Body of pancreas (tissue), 4 donors: Measurements from ENCODE around the gene CEP55. TPM values are rescaled to one million over a fixed set of nuclear protein-coding genes. Genes with fewer than 3 reads are reported as not detected.

ENCODE experiments used
- ATAC-seq: fragments of 150-250 bp; one replicate; pipeline ENCODE4 v1.9.1; 2016
- DNase-seq, 4 donors: peaks; one replicate each; pipeline ENCODE4 v3.0.0-alpha.2; 2019
- H3K27ac ChIP-seq, 4 donors: fragments of 200-600 bp; sonication (generic); 1 replicate in 3 of 4; 2 replicates in 1 of 4; pipeline versions ENCODE4 v1.5.1 to v1.6.1; 2016 to 2019; ENCODE audit warnings: mild to moderate bottlenecking in 1 of 4, mixed read lengths in 1 of 4, moderate library complexity in 1 of 4
- H3K27me3 ChIP-seq, 2 donors: fragments of 200-600 bp; sonication (generic); one replicate each; pipeline ENCODE4 v1.6.0; 2016; ENCODE audit warnings: mild to moderate bottlenecking in 1 of 2
- H3K36me3 ChIP-seq, 2 donors: fragments of 200-600 bp; sonication (generic); replicated peaks in 1 of 2; 2 replicates each; pipeline ENCODE4 v1.5.1; 2016; ENCODE audit warnings: low read depth in 2 of 2; ENCODE audit not compliant: insufficient read depth in 1 of 2
- H3K4me1 ChIP-seq: fragments of 200-600 bp; sonication (generic); one replicate; pipeline ENCODE4 v1.6.0; 2016
- H3K4me3 ChIP-seq, 2 donors: fragments of 200-600 bp; sonication (generic); 1 replicate in 1 of 2; 2 replicates in 1 of 2; pipeline ENCODE4 v1.5.1; 2016 to 2019
- H3K9me3 ChIP-seq, 3 donors: fragments of 200-600 bp; sonication (generic); 1 replicate in 2 of 3; 2 replicates in 1 of 3; pipeline ENCODE4 v1.5.1; 2016
- CTCF ChIP-seq, 7 experiments: fragments of 450-650 bp in 4 of 7; fragments of 200-600 bp in 3 of 7; sonication (generic) in 3 of 7; IDR thresholded peaks; one replicate each; pipeline ENCODE4 v1.5.1; 2016 to 2019; ENCODE audit warnings: antibody characterized with exemption in 7 of 7
- POLR2A ChIP-seq, 3 donors: fragments of 450-650 bp; IDR thresholded peaks; one replicate each; pipeline ENCODE4 v1.6.1; 2016; ENCODE audit warnings: antibody characterized with exemption in 3 of 3, mild to moderate bottlenecking in 2 of 3
- WGBS, 2 donors: methylation state at CpG; one replicate each; pipeline ENCODE4 v1.1.5; 2017; 5-methylcytosine and 5-hydroxymethylcytosine counted together
- intact Hi-C: fragments of 100-400 bp; cut with DNase I; formaldehyde crosslinking; loops from one replicate; pipeline ENCODE4 v1.15.1; 2023
- total RNA-seq, 2 donors: library from RNA; depleted of rRNA; stranded (reverse); fragments of >200 nt; gene quantifications; one replicate each; pipeline ENCODE4 v1.1.0, GENCODE V29; 2016

CEP55 gene
- total RNA-seq, 2 donors from 2014 or later: not detected

GRCh38 chr10:93458821-93459257 is 37.6 kb upstream of the CEP55 start:
- H3K4me1 ChIP-seq: peaks cover 10% of the 10 kb centered on the region
- no peak overlapping the region for H3K4me3 ChIP-seq
- H3K36me3 ChIP-seq: no peaks in the 10 kb centered on the region
- intact Hi-C loops: no loop called here
- peak in 2 of 3 donors; percentile 20 to 43 for TF ChIP-seq POLR2A (IDR thresholded peaks at IDR 0.05)
- no peak for TF ChIP-seq CTCF (IDR thresholded peaks at IDR 0.05)
- peak overlapping the region; percentile 63 to 79 (median 76) for H3K27ac ChIP-seq
- H3K27me3 ChIP-seq: no peaks in the 10 kb centered on the region
- 29 to 42% methylated on average over 6 of the region's 6 CpGs for WGBS, 2 donors
- no peaks in the 10 kb centered on the region for H3K9me3 ChIP-seq
- ATAC-seq: peak; percentile 89
- peak; percentile 48 to 76 (median 66) for DNase-seq

DNA sequence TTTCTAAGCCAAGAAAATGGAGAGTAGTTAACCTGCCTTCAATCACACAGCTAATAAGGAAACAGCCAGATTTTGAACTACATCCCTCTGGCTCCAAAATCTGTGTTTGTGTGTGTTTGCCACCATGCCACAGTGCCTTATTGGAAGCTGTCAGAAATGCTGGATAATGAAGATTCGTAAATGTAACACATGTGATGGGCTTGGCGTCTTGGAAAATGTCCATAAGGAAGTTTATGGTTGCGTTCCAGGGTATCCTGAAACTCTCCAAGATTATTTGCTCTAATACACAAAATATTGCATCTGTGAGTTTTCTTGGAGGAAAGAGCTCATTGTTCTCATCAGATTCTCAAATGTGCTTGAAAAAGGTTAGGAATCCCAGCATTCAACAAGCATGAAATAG is 36.9 kb upstream of the CEP55 start:
- Histone ChIP-seq H3K4me1 (peaks cover 10% of the 10 kb centered on the region), H3K4me3 (no peak overlapping the region), H3K27me3 (no peaks in the 10 kb centered on the region), H3K9me3 (no peaks in the 10 kb centered on the region), H3K27ac (peak overlapping the region; percentile 63 to 79 (median 76)), H3K36me3 (no peaks in the 10 kb centered on the region)
- intact Hi-C loops: no loop called here
- ATAC-seq: no peak
- TF ChIP-seq CTCF (IDR thresholded peaks at IDR 0.05) (no peak), POLR2A (IDR thresholded peaks at IDR 0.05) (no peak)
- 50 to 59% methylated on average over 3 of the region's 3 CpGs for WGBS, 2 donors
- DNase-seq: no peak

GRCh38 chr10:93461109-93461806 is 35.2 kb upstream of the CEP55 start:
- intact Hi-C loops: no loop called here
- no peaks in the 10 kb centered on the region for H3K27me3 ChIP-seq
- TF ChIP-seq POLR2A (IDR thresholded peaks at IDR 0.05) (no peak), CTCF (IDR thresholded peaks at IDR 0.05) (no peak)

DNA sequence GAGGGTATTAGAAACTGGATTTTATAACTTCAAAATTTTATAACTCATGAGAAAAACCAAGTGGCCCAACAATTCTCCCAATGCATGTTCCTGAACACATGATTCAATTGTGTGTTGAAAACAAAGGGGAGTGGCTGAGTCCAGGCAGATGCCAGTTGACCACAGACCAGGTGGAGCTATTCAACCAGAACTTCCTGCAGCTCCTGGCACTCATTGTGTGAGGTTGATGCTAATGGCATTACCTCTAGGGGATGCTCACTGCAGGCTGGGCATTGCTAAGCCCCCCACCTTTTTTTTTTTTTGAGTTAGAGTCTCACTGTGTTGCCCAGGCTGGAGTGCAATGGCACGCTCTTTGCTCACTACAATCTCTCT is 34.6 kb upstream of the CEP55 start:
- H3K4me1 ChIP-seq: peaks cover 23% of the 10 kb centered on the region
- intact Hi-C loops: no loop called here

More at GRCh38 chr10:93461109-93461806, 35.2 kb upstream of the CEP55 start:
- 55 to 60% methylated on average over 4 of the region's 4 CpGs for WGBS, 2 donors
- Histone ChIP-seq H3K36me3 (no peaks in the 10 kb centered on the region), H3K27ac (peak overlapping the region in 3 of 4 donors; percentile 4 to 87 (median 38)), H3K9me3 (no peaks in the 10 kb centered on the region), H3K4me1 (peaks cover 18% of the 10 kb centered on the region), H3K4me3 (no peak overlapping the region)
- ATAC-seq (no peak), DNase-seq (no peak)

More for the DNA sequence above, 34.6 kb upstream of the CEP55 start:
- ATAC-seq: no peak
- WGBS, 2 donors: 85 to 100% methylated on average over 1 of the region's 1 CpG
- Histone ChIP-seq H3K36me3 (no peaks in the 10 kb centered on the region), H3K27ac (peak overlapping the region in 3 of 4 donors; percentile 4 to 87 (median 38)), H3K9me3 (no peaks in the 10 kb centered on the region), H3K27me3 (no peaks in the 10 kb centered on the region), H3K4me3 (no peak overlapping the region)
- TF ChIP-seq POLR2A (IDR thresholded peaks at IDR 0.05) (no peak), CTCF (IDR thresholded peaks at IDR 0.05) (no peak)
- no peak for DNase-seq
